ENCODE data around the gene RUFY1. TPM values are rescaled to one million over a fixed set of nuclear protein-coding genes. Genes with fewer than 3 reads are reported as not detected.

RUFY1 gene
- total and polyA plus RNA-seq, 2 of the 13 experiments (the other 11 are each of a cell fraction or from before 2014, with no cell fraction given) = 19.9 to 31.9 TPM

- TF ChIP-seq RELA (CRISPR knock-in tag; IDR thresholded peaks at IDR 0.05) (no peak), POLR2AphosphoS2 (IDR thresholded peaks at IDR 0.05; ENCODE audit: low read depth, low read length) (peak; percentile 53), SETDB1 (CRISPR knock-in tag; IDR thresholded peaks at IDR 0.05; ENCODE audit: borderline replicate concordance) (no peak), ZNF121 (CRISPR knock-in tag; IDR thresholded peaks at IDR 0.05) (peak; percentile 93)
- TF ChIP-seq, protein P1, sequence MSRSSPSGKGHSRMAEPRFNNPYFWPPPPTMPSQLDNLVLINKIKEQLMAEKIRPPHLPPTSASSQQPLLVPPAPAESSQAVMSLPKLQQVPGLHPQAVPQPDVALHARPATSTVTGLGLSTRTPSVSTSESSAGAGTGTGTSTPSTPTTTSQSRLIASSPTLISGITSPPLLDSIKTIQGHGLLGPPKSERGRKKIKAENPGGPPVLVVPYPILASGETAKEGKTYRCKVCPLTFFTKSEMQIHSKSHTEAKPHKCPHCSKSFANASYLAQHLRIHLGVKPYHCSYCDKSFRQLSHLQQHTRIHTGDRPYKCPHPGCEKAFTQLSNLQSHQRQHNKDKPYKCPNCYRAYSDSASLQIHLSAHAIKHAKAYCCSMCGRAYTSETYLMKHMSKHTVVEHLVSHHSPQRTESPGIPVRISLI (CRISPR knock-in tag; IDR thresholded peaks at IDR 0.05; ENCODE audit: borderline replicate concordance) = 0 out of 2 replicates have a peak, but pooled peaks have one; percentile 35
- no peak overlapping the region for H3K27ac ChIP-seq (ENCODE audit: extremely low read length, insufficient read depth, low read length)
- H3K4me2 ChIP-seq (ENCODE audit: low read depth, low read length) = no peak overlapping the region
- BruUV-seq (replicated peaks) = no TSS peak
- no peaks in the 10 kb centered on the region for H3K79me2 ChIP-seq (ENCODE audit: insufficient read depth, low read length)
- H3K27me3 ChIP-seq (ENCODE audit: control insufficient read depth in 1 of 2, insufficient read depth in 2 of 2, low read length in 2 of 2) = no peaks in the 10 kb centered on the region
- no peak overlapping the region for H2AFZ ChIP-seq (ENCODE audit: low read length)
- H3K36me3 ChIP-seq (replicated peaks in 1 of 2; ENCODE audit: control insufficient read depth in 1 of 2, insufficient read depth in 2 of 2, low read length in 2 of 2) = peaks cover 12 to 61% of the 10 kb centered on the region in 2 experiments
- POLR2A ChIA-PET = interaction anchor here (1.6 to 2.7 kb wide), 2 partner anchors 18 to 55 kb away, joined by 3 to 9 read pairs; partner anchors contain the start of genes HNRNPH1 and RUFY1
- no peaks in the 10 kb centered on the region for H3K9me3 ChIP-seq (ENCODE audit: low read length)
- FAIRE-seq (no peak), DNase-seq (ENCODE audit: low spot score) (no peak), ATAC-seq (peak; percentile 0; the same call in 1 of the 3 replicates)
- no peaks in the 10 kb centered on the region for H3K4me1 ChIP-seq (ENCODE audit: insufficient read depth, low read length)
- no peak overlapping the region for H3K9ac ChIP-seq (ENCODE audit: insufficient read depth, low read depth, low read length)
- no peak overlapping the region for H3K4me3 ChIP-seq (replicated peaks in 1 of 3; ENCODE audit: insufficient read depth in 1 of 3, low read depth in 2 of 3, low read length in 3 of 3)
- CTCF ChIA-PET (ENCODE audit: low intra/inter-chr PET ratio, low total read pairs) = no interaction called here
- in situ Hi-C loops (cut with HindIII; ENCODE audit: extremely low pct_ligation_motif_present, low pct_unique_long_range_greater_than_20kb) (no loop called here), intact Hi-C loops (cut with micrococcal nuclease; ENCODE audit: unreplicated experiment) (no loop called here)
- no peaks in the 10 kb centered on the region; the same call in 1 of the 2 replicates for H4K20me1 ChIP-seq (ENCODE audit: insufficient read depth, low read length)
- 85% methylated on average over 10 of the region's 10 CpGs for WGBS (ENCODE audit: low lambda C conversion rate)
Measured at GRCh38 chr5:179605026-179605833, 54.9 kb downstream of the RUFY1 start.
